Measurements from ENCODE around the gene RTP5.
A peak's percentile ranks its signal among the peaks of the same experiment; 100 is the strongest.

Gene RTP5

DNA sequence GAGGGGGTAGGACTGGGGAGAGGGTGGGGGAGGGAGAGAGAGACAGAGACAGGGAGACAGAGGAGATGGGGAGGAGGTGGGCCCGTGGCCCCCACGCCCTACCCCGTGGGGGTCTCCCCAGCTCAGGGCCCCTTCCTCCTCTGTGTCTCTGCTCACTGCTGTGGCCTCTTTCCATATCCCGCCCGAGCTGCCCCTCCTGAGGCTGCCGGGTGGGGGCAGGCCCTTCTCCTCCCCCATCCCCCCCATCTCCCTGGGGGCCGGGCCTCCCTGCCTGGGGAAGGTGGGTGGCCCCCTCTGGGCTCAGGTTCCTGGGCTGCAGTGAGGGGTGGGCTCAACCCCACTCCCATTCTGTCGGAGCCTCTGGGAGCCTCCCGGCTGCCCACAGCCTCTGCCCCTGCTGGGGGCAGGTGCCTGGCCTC lies 10.5 kb upstream of the RTP5 start:
- Mint-ChIP-seq H3K27ac (no peak overlapping the region), H3K4me3 (peak overlapping the region; percentile 64), H3K27me3 (ENCODE audit: low read depth) (peaks cover under 1% of the 10 kb centered on the region), H3K4me1 (ENCODE audit: low read depth) (peaks cover 32% of the 10 kb centered on the region), H3K36me3 (ENCODE audit: low read depth) (peaks cover under 1% of the 10 kb centered on the region), H3K9me3 (peaks cover 1% of the 10 kb centered on the region)
- no peak for DNase-seq (ENCODE audit: low spot score)

DNA sequence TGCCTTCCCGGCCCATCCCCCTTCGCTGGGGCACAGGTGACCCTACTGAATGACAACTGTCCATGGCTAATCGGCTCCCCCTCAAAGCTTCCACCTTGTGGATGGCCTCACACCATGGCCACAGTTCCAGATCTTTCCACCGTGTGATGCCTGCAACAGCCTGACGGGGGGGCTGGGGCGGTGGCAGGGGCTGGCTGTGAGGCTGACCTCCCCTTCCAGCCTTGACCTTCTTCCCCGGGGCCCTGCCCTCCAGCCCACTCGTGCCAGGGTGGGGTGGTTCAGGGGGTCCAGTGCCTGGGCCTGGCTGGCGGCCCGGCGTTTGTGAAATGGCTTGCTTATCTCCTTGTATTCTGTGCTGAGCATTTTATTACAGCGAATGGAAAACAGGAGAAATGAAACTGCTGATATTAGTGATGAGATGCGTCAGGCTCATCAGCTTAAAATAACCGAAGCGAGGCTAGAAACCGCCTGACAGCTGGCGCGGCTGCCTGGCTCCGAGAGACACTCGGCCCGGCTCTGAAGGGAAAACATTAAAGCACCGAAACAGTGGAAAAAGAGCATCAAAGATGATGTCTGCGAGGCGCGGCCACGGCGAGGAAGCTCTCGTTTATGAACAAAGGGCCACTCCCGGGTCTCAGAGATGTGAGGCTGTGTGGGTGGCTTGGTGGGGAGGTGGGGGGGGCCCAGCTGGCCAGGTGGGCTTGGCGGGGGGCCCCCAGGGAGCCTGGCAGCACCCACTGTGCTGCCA lies 9.9 kb upstream of the RTP5 start:
- Mint-ChIP-seq H3K9me3 (peaks cover 7% of the 10 kb centered on the region), H3K27me3 (ENCODE audit: low read depth) (peaks cover 5% of the 10 kb centered on the region), H3K36me3 (ENCODE audit: low read depth) (peaks cover 6% of the 10 kb centered on the region), H3K4me1 (ENCODE audit: low read depth) (peaks cover 38% of the 10 kb centered on the region), H3K4me3 (peak overlapping the region; percentile 83), H3K27ac (peak overlapping the region; percentile 95)
- DNase-seq (ENCODE audit: low spot score), result peak; percentile 74

DNA sequence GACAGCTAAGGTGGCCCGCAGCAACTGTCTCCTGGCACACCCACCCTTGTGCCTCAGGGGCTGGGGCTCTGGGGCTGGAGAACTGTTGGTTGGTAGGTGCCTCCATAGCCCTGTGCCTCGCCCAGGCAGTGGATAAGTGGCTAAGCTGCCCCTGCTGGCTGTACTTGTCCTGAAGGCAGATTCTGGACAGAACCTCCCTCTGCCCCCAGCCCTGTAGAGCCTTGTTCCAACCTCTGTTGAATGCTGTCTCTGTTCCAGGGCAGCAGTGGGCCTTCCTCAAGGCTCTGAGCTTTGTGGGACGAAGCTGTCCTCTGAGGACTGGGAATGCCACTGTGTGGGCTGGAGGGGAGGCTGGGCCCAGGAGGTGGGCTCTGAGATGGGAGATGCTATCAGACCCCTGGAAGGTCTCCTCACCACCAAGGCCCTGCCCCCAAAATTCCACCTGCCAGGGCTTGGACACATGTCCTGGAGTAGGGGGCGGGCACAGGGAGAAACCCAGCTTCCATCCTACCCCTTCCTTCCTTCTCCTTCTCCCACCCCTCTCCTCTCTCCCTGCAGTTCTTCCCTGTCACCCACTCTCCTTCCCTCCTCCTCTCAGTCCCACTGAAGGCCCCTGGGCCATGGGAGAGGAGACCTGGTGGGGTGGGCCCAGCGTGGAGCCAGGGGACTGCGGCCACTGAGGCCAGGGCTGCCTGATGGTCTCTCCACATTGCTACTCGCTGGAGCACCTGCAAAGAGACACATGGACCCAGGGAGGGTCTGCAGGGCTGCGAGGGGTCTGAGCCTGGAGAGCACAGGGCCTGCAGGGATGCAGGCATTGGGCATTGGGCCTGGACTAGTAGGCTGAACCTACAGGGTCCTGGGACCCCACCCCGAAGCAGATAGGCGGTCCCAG lies 9.1 kb upstream of the RTP5 start:
- H3K36me3 Mint-ChIP-seq (ENCODE audit: low read depth), result peaks cover 6% of the 10 kb centered on the region
- H3K27ac Mint-ChIP-seq, result peak overlapping the region; percentile 47
- peak overlapping the region; percentile 83 for H3K4me3 Mint-ChIP-seq
- peaks cover 13% of the 10 kb centered on the region for H3K27me3 Mint-ChIP-seq (ENCODE audit: low read depth)
- DNase-seq (ENCODE audit: low spot score), result no peak
- peaks cover 45% of the 10 kb centered on the region for H3K4me1 Mint-ChIP-seq (ENCODE audit: low read depth)
- peaks cover 10% of the 10 kb centered on the region for H3K9me3 Mint-ChIP-seq

DNA sequence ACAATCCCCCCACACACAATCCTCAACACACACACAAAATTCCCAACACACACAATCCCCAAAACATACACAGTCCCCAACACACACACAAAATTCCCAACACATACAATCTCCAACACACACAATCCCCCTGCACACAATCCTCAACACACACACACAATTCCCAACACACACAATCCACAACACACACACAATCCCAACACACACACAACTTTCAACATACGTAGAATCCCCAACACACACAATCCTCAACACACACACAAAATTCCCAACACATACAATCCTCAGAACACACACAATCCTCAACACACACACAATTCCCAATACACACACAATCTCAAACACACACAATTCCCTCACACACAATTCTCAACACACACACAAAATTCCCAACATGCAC lies 8.3 kb upstream of the RTP5 start:
- Mint-ChIP-seq H3K36me3 (ENCODE audit: low read depth) (peaks cover 6% of the 10 kb centered on the region), H3K4me3 (peak overlapping the region; percentile 10)

DNA sequence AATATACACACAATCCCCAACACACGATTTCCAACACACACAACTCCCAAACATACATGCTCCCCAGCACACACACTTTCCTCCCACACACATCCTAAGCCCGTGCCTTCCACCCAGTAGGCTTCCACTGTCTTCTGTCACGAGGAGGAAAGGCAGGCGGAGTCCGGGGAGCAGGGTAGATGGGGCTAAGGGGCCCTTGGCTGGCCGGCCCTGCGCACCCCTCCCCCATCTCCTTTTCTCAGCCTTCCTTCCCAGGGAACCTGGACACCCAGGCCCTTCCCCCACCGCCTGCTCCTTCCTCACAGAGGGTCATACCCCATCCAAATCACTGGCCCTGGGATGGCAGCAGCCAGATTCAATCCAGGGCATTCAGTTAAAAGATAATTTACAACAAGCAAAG lies 7.4 kb upstream of the RTP5 start:
- H3K4me3 Mint-ChIP-seq, result no peak overlapping the region
- H3K9me3 Mint-ChIP-seq, result peaks cover 10% of the 10 kb centered on the region
- H3K27ac Mint-ChIP-seq, result peak overlapping the region; percentile 64
- H3K4me1 Mint-ChIP-seq (ENCODE audit: low read depth), result peaks cover 50% of the 10 kb centered on the region
- DNase-seq (ENCODE audit: low spot score), result no peak
- peaks cover 6% of the 10 kb centered on the region for H3K36me3 Mint-ChIP-seq (ENCODE audit: low read depth)
- peaks cover 18% of the 10 kb centered on the region for H3K27me3 Mint-ChIP-seq (ENCODE audit: low read depth)

More for the DNA sequence above, 8.3 kb upstream of the RTP5 start:
- H3K9me3 Mint-ChIP-seq, result peaks cover 10% of the 10 kb centered on the region
- peak overlapping the region; percentile 64 for H3K27ac Mint-ChIP-seq
- peaks cover 50% of the 10 kb centered on the region for H3K4me1 Mint-ChIP-seq (ENCODE audit: low read depth)
- DNase-seq (ENCODE audit: low spot score), result no peak
- H3K27me3 Mint-ChIP-seq (ENCODE audit: low read depth), result peaks cover 18% of the 10 kb centered on the region

DNA sequence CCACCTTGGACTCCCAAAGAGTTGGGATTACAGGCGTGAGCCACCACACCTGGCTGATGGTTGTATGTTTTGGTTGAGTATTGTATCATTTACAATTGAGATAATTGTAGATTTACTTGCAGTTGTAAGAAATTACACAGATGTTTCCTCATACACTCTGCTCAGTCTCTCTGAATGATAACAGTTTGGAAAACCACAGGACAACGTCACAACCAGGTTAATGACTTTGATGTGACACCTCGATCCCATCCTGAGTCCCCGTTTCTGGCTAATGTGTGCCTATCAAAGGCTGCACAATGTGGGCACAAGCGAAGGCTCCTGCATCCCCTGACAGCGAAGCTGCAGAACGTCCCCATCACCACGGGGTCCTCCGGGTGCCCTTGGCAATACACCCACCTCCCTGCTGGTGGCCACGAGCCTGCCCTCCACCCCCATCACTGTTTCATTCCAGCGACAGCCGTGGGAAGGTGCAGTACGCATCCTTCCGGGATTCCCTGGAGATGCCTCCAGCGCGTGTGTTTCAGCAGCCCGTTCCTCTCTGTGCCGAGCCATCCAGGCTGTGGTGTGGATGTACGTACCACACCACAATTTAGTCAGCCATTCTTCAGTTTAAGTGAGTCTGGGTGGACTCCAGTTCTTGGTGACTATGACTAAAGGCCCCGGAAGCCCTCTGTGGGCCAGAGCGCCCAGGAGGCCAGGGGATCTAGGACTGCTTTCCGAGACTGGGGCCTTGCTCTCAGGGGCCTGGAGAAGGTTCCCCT lies 6.6 kb upstream of the RTP5 start:
- H3K4me1 Mint-ChIP-seq (ENCODE audit: low read depth), result peaks cover 53% of the 10 kb centered on the region
- H3K27ac Mint-ChIP-seq, result peak overlapping the region; percentile 80
- H3K4me3 Mint-ChIP-seq, result peak overlapping the region; percentile 48
- peaks cover 18% of the 10 kb centered on the region for H3K27me3 Mint-ChIP-seq (ENCODE audit: low read depth)
- peaks cover 10% of the 10 kb centered on the region for H3K9me3 Mint-ChIP-seq
- peaks cover 6% of the 10 kb centered on the region for H3K36me3 Mint-ChIP-seq (ENCODE audit: low read depth)
- no peak for DNase-seq (ENCODE audit: low spot score)

DNA sequence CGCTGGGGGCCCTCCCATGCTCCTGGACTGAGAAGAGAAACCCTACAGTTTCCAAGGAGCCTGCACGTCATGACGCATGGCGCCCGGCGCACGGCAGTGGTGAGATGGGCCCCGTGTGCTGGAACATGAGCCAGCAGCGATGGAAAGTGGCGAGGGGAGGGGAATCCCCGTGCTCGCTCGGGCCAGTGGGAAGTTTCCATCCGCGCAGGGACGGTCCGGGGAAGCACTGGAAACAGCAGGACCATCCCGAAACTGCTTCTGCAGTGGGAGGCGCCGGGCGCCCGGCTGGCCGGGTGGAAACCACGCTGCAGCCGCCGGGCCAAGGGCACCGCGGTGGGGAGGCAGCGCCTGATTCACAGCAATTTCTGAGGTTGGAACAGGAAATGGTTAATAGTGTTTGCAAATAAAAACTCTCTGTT lies 6.0 kb upstream of the RTP5 start:
- DNase-seq (ENCODE audit: low spot score), result peak; percentile 77
- H3K36me3 Mint-ChIP-seq (ENCODE audit: low read depth), result peaks cover 6% of the 10 kb centered on the region
- peak overlapping the region; percentile 48 for H3K4me3 Mint-ChIP-seq
- peaks cover 22% of the 10 kb centered on the region for H3K27me3 Mint-ChIP-seq (ENCODE audit: low read depth)
- H3K4me1 Mint-ChIP-seq (ENCODE audit: low read depth), result peaks cover 59% of the 10 kb centered on the region
- H3K27ac Mint-ChIP-seq, result peak overlapping the region; percentile 80
- peaks cover 10% of the 10 kb centered on the region for H3K9me3 Mint-ChIP-seq

DNA sequence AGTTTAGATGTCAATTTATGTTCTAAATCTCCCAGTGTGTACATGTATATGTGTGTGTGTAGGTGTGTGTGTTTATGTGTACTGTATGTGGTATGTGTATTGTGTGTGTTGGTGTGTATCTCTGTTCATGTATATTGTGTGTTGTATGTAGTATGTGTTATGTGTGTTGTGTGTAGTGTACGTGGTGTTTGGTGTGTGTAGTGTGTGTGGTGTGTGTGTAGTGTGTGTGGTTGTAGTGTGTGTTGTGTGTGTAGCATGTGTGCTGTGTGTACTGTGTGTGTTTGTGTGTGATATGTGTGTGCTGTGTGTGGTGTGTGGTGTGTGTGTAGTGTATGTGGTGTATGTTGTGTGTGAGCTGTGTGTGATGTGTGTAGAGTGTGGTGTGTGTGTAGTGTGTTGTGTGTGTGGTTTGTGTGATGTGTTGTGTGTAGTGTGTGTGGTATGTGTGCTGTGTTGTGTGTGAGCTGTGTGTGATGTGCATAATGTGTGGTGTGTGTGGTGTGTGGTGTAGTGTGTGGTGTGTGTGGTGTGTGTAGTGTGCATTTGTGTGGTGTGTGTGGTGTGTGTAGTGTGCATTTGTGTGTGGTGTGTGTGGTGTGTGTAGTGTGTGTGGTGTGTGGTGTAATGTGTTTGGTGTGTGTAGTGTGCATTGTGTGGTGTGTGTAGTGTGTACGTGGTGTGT lies 5.2 kb upstream of the RTP5 start:
- Mint-ChIP-seq H3K27ac (peak overlapping the region; percentile 76), H3K36me3 (ENCODE audit: low read depth) (peaks cover 6% of the 10 kb centered on the region), H3K4me3 (peak overlapping the region; percentile 56), H3K27me3 (ENCODE audit: low read depth) (peaks cover 22% of the 10 kb centered on the region), H3K9me3 (peaks cover 10% of the 10 kb centered on the region), H3K4me1 (ENCODE audit: low read depth) (peaks cover 57% of the 10 kb centered on the region)
- no peak for DNase-seq (ENCODE audit: low spot score)

DNA sequence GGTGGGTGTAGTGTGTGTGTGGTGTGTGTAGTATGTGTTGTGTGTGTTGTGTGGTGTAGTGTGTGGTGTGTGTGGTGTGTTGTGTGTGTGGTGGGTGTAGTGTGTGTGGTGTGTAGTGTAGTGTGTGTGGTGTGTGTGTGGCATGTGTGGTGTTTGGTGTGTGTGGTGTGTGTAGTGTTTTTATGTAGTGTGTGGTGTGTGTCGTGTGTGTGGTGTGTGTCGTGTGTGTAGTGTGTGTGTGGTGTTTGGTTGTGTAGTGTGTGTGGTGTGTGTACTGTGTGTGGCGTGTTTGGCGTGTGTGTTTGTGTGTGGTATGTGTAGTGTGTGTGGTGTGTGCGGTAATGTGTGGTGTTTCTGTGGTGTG lies 4.7 kb upstream of the RTP5 start:
- peaks cover 10% of the 10 kb centered on the region for H3K9me3 Mint-ChIP-seq
- peaks cover 22% of the 10 kb centered on the region for H3K27me3 Mint-ChIP-seq (ENCODE audit: low read depth)
- no peak for DNase-seq (ENCODE audit: low spot score)
- peak overlapping the region; percentile 1 for H3K27ac Mint-ChIP-seq
- peaks cover 6% of the 10 kb centered on the region for H3K36me3 Mint-ChIP-seq (ENCODE audit: low read depth)
- no peak overlapping the region for H3K4me3 Mint-ChIP-seq
- peaks cover 54% of the 10 kb centered on the region for H3K4me1 Mint-ChIP-seq (ENCODE audit: low read depth)

DNA sequence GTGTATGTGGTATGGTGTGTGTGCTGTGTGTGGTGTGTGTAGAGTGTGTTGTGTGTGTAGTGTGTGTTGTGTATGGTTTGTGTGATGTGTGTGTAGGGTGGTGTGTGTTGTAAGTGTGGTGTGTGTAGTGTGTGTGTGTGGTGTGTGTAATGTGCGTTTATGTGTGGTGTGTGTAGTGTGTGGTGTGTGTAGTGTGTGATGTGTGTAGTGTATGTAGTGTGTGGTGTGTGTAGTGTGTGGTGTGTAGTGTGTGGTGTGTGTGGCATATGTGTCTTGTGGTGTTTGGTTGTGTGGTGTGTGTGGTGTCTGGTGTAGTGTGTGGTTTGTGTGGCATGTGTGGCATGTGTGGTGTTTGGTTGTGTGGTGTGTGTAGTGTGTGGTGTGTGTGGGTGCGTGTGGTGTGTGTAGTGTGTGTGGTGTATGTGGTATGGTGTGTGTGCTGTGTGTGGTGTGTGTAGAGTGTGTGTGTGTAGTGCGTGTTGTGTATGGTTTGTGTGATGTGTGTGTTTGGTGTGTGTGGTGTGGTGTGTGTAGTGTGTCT lies 4.0 kb upstream of the RTP5 start:
- Mint-ChIP-seq H3K36me3 (ENCODE audit: low read depth) (peaks cover 6% of the 10 kb centered on the region), H3K4me1 (ENCODE audit: low read depth) (peaks cover 53% of the 10 kb centered on the region), H3K9me3 (peaks cover 10% of the 10 kb centered on the region), H3K4me3 (no peak overlapping the region), H3K27me3 (ENCODE audit: low read depth) (peaks cover 22% of the 10 kb centered on the region), H3K27ac (peak overlapping the region; percentile 29)
- DNase-seq (ENCODE audit: low spot score), result no peak

DNA sequence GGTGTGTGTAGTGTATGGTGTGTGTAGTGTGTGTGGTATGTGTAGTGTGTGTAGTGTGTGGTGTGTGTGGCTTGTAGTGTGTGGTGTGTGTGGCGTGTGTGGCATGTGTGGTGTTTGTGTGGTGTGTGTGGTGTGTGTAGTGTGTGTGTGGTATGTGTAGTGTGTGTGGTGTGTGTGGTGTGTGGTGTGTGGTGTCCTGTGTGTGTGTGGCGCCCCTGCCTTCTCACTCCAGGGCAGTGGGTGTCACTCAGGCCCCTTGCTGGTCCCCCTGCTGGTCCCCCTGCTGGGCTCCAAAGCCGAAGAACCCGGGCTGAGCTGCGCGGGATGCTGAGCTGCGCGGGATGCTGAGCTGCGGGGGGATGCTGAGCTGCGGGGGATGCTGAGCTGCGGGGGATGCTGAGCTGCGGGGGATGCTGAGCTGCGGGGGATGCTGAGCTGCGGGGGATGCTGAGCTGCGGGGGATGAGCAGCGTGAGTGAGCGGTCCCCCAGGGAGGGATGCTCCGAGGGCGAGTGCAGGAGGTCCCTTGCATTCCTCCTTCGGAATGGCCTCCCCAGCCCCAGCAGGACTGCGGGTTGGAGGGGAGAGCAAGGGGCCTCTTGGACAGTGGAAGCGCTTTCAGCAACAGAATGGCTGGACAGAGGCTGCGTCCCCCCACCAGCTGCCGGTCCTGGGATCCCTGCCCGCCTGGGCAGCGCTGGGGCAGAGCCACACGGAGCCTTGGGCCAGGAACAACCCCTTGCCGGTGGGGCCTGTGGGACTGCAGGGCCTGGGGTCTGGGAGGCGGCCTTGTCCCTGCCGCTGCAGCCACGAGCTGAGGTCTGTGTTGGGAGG lies 3.4 kb upstream of the RTP5 start:
- Mint-ChIP-seq H3K36me3 (ENCODE audit: low read depth) (peaks cover 6% of the 10 kb centered on the region), H3K4me1 (ENCODE audit: low read depth) (peaks cover 48% of the 10 kb centered on the region), H3K27ac (peak overlapping the region; percentile 29), H3K27me3 (ENCODE audit: low read depth) (peaks cover 22% of the 10 kb centered on the region), H3K9me3 (peaks cover 10% of the 10 kb centered on the region), H3K4me3 (no peak overlapping the region)
- DNase-seq (ENCODE audit: low spot score), result no peak

DNA sequence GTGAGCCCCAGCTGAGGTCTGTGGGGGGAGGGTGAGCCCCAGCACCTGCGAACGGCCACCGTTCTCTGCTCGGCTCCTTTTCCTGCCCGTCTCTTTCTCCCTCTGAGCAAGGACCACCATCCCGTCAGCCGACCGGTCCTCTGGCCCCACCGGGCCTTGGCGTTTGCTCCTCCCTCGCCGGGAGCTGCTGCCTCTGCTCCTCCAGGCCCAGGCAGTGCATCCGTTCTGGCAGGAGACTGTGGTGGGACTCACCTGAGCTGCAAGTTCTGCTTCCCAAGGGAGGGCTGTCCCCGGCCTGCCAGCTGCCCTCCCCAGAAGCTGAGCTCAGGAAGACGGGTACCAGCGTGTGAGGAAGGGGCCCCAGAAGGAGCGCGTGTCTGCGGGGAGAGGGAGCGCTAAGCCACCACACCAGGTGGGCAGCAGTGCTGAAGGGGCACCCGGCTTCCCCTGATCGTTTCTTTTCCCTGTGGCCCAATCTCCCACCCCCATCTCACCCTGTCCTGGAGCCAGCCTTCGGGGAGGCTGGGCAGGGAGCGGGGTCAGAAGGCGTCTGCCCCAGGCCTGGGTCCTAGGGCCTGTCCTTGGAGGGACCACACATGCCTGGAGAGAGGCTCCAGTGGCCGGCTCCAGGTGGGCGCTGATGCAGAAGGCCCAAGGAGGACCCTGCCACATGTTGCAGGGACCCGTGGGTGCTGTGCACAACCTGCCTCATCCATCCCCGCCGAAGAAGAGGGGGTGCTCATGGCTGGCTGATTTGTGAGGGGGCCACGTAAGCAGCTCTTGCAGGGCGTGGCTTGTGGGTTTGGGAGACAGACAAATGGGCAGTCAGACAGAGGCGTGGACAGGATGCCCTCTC lies 2.5 kb upstream of the RTP5 start:
- DNase-seq (ENCODE audit: low spot score), result no peak
- Mint-ChIP-seq H3K27ac (no peak overlapping the region), H3K4me3 (no peak overlapping the region), H3K4me1 (ENCODE audit: low read depth) (peaks cover 40% of the 10 kb centered on the region), H3K36me3 (ENCODE audit: low read depth) (peaks cover 6% of the 10 kb centered on the region), H3K27me3 (ENCODE audit: low read depth) (peaks cover 22% of the 10 kb centered on the region), H3K9me3 (peaks cover 10% of the 10 kb centered on the region)

Data from T-helper 2 cell treated with Interferon-gamma antibody and Interleukin-4, amounts not matched to agents 5 μg/mL and 100 μg/mL, for 36 hours (primary cell).